NCI-H69 (cell line): ENCODE data around the gene CNIH2.

Experiments used
- DNase-seq: peaks from one replicate; lab custom pipeline; 2025; lab: John Stamatoyannopoulos, UW

CNIH2 gene

DNA sequence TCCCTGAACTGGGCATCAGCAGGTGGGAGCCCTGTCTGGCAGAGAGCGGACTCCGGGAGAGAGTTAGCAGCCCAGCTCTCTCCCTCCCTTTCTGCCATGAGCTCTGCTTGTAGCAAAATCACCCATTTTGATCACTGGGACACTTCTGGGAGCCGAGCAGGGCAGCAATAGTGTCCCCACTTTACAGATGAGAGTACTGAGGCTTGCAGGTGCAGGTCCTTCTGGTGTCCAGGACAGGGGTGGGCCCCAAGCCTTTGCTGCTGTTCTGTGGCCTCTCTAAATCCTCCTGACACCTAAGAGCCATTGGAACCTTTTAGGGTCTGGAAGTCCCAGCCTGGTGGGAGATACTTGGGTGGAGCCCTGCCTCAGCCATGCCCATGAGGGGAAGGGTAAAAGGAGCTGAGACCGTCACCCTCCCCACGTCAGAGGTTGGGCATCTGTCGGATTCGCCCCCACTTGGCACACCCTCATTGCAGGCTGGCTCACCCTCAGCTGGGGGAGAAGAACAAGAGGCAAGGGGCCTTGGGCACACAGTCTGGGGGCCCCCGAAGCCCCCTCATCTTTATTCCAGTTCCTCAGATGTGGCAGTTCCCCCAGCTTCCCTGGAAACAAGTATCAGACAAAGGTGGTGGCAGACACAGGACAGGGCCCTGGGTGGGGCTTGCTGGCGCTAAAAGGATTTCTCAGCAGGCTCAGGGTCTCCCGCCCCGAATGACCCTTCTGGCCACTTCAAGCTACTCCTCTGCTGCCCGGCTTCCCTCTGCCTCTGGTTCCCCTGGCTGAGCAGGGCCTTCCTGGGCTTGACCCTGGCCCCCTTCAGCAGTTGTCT lies 53.8 kb downstream of the CNIH2 start:
- no peak for DNase-seq

DNA sequence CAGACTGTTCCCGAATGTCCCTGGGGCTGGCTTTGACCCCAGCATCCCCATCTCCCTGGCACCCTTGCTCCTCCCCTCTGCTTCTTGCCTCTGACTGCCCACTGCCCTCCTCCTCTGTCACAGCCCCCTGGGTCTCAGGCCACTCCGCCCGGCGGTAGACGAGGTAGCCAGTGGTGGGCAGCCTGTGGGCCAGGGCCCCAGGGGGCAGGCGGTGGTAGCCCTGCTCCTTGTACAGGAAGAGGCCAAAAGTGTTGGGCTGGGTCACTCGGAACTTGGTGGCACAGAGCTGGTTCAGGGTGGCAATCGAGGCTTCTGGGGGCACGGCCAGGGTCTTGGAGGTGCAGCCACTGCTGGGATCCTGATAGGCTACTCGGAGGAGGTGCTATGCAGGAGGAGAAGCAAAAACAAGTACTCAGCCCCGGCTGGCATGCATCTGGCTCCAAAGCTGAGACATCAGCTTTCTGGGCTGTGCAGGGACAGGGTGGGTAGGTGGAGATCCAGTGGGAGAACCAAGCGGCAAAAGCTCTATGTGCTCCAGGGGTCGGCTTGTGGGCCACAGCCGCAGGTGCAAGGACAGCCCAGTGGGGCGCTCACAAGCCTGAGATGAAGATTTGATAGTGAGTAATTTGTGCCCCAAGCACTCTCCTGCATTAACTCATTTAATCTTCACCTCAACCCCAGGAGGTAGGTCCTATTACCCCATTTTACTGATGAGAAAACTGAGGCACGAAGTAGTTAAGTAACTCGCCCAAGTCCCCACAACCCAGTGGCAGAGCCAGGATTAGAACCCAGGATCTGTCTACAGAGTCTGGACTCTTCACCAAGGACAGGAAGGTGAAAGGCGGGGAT lies 54.6 kb downstream of the CNIH2 start:
- DNase-seq: no peak

DNA sequence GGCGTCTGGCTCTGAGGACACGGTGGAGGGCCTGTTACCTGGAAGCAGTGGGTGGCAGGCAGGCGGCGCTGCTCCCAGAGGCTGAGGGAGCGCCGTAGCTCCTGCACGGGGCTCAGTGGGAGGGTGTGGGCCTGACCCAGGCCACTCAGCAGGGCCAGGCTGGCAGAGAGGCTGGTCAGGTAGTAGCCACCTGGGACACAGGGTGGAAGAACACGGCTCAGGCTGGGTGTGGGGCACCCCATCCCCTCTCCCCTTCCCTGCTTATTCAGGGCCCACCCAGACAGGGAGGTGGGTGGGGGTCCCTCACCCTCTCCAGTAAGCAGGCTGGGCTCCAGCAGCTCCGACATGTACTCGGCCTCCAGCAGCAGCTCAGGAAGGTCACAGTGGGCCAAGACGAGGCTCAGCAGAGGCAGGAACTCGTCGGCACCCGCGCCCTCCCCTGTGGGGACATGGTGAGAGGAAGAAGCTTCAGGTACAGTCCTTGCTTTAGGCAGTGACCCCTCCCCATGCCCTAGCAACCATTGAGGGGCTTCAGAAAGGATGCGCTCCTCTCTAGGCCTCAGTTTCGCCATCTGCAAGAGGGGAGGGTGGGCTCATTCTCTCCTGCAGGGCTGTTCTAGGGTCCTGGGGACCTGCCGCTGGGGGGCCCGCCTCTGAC lies 55.4 kb downstream of the CNIH2 start:
- DNase-seq: no peak
